ENCODE results near the gene DEFB121.

The DEFB121 gene

GRCh38 chr20:31355981-31356380, 50.0 kb downstream of the DEFB121 start:
- FAIRE-seq, result no peak
